ENCODE data around the gene ELP4. TPM values are rescaled to one million over a fixed set of nuclear protein-coding genes. Genes with fewer than 3 reads are reported as not detected.

ELP4 gene
- polyA plus RNA-seq, 3 donors: 6.0 to 17.8 (median 16.4) TPM

GRCh38 chr11:31521497-31522150 is 12.1 kb downstream of the ELP4 start:
- Histone ChIP-seq H3K27me3 (ENCODE audit: control insufficient read depth in 2 of 2, insufficient read depth in 2 of 2, low read length in 2 of 2) (no peaks in the 10 kb centered on the region), H3K27ac (ENCODE audit: low read depth in 1 of 2, low read length in 2 of 2) (no peak overlapping the region), H3K4me1 (ENCODE audit: control insufficient read depth in 1 of 2, insufficient read depth in 2 of 2, low read length in 2 of 2) (no peaks in the 10 kb centered on the region), H3K9ac (ENCODE audit: insufficient read depth, low read length, poor library complexity, severe bottlenecking) (no peak overlapping the region), H3K36me3 (replicated peaks in 1 of 2; ENCODE audit: control insufficient read depth in 1 of 2, insufficient read depth in 2 of 2, low read length in 2 of 2) (no peaks in the 10 kb centered on the region), H3K79me2 (ENCODE audit: insufficient read depth, low read length) (no peaks in the 10 kb centered on the region), H4K20me1 (ENCODE audit: insufficient read depth, low read length) (no peaks in the 10 kb centered on the region), H3K9me3 (replicated peaks in 1 of 2; ENCODE audit: control insufficient read depth in 1 of 2, insufficient read depth in 1 of 2, low read length in 2 of 2) (peaks cover 0 to 3% of the 10 kb centered on the region in 2 donors), H2AFZ (ENCODE audit: insufficient read depth, low read depth, low read length, poor library complexity, severe bottlenecking) (no peak overlapping the region), H3K4me3 (replicated peaks in 1 of 3; ENCODE audit: low read depth in 2 of 3, low read length in 3 of 3) (no peak overlapping the region), H3K4me2 (replicated peaks; ENCODE audit: extremely low read depth, low read length, poor library complexity, severe bottlenecking) (no peak overlapping the region)
- Mint-ChIP-seq H3K36me3 (peaks cover 8 to 13% of the 10 kb centered on the region in 2 donors), H3K4me3 (no peak overlapping the region), H3K27ac (no peak overlapping the region), H3K27me3 (ENCODE audit: low read depth in 3 of 3) (no peaks in the 10 kb centered on the region), H3K4me1 (no peaks in the 10 kb centered on the region), H3K9me3 (peaks cover 0 to 2% (median 0%) of the 10 kb centered on the region in 7 donors)
- DNase-seq: no peak
- TF ChIP-seq, protein P1, sequence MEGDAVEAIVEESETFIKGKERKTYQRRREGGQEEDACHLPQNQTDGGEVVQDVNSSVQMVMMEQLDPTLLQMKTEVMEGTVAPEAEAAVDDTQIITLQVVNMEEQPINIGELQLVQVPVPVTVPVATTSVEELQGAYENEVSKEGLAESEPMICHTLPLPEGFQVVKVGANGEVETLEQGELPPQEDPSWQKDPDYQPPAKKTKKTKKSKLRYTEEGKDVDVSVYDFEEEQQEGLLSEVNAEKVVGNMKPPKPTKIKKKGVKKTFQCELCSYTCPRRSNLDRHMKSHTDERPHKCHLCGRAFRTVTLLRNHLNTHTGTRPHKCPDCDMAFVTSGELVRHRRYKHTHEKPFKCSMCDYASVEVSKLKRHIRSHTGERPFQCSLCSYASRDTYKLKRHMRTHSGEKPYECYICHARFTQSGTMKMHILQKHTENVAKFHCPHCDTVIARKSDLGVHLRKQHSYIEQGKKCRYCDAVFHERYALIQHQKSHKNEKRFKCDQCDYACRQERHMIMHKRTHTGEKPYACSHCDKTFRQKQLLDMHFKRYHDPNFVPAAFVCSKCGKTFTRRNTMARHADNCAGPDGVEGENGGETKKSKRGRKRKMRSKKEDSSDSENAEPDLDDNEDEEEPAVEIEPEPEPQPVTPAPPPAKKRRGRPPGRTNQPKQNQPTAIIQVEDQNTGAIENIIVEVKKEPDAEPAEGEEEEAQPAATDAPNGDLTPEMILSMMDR (IDR thresholded peaks at IDR 0.05): no peak
- intact Hi-C loops (cut with micrococcal nuclease): no loop called here

DNA sequence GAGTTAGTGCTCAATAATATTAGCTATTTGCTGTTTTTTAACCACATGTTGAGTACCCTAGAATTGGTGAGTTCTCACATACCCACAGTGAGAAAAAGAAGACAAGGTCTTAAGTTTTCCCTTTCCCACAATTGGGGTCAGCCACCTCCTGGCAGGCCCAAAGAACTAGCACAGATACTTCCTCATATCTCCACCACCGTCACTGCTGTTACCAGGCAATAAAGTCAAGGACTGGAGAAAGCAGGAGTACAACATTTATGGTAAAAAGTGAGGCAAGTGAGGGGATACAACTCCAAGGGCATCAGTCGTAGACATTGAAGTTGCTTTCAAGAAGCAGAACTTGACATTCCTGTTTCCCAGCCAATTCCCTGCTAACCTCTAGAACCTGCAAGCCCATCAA is 19.6 kb downstream of the ELP4 start:
- Mint-ChIP-seq H3K4me3 (no peak overlapping the region), H3K9me3 (peaks cover 1 to 13% (median 8%) of the 10 kb centered on the region in 7 donors), H3K4me1 (no peaks in the 10 kb centered on the region), H3K27me3 (ENCODE audit: low read depth in 3 of 3) (peaks cover 0 to 1% (median 0%) of the 10 kb centered on the region in 3 donors), H3K36me3 (peaks cover 7 to 8% of the 10 kb centered on the region in 2 donors), H3K27ac (peak overlapping the region in 1 of 7 donors; percentile 25)
- H3K9ac ChIP-seq (ENCODE audit: insufficient read depth, low read length, poor library complexity, severe bottlenecking): no peak overlapping the region
- H3K27ac ChIP-seq (ENCODE audit: low read depth in 1 of 2, low read length in 2 of 2): no peak overlapping the region
- no peaks in the 10 kb centered on the region for H3K36me3 ChIP-seq (replicated peaks in 1 of 2; ENCODE audit: control insufficient read depth in 1 of 2, insufficient read depth in 2 of 2, low read length in 2 of 2)
- no peak for DNase-seq
- H3K4me1 ChIP-seq (ENCODE audit: control insufficient read depth in 1 of 2, insufficient read depth in 2 of 2, low read length in 2 of 2): no peaks in the 10 kb centered on the region
- no CpG with 5 or more reads among the region's 2 CpGs for WGBS (ENCODE audit: insufficient coverage)
- H3K9me3 ChIP-seq (replicated peaks in 1 of 2; ENCODE audit: control insufficient read depth in 1 of 2, insufficient read depth in 1 of 2, low read length in 2 of 2): peaks cover 0 to 5% of the 10 kb centered on the region in 2 donors
- H4K20me1 ChIP-seq (ENCODE audit: insufficient read depth, low read length): no peaks in the 10 kb centered on the region
- TF ChIP-seq, protein P1 (IDR thresholded peaks at IDR 0.05): no peak
- no peak overlapping the region for H3K4me2 ChIP-seq (replicated peaks; ENCODE audit: extremely low read depth, low read length, poor library complexity, severe bottlenecking)
- intact Hi-C loops (cut with micrococcal nuclease): no loop called here
- no peaks in the 10 kb centered on the region for H3K79me2 ChIP-seq (ENCODE audit: insufficient read depth, low read length)
- no peaks in the 10 kb centered on the region for H3K27me3 ChIP-seq (ENCODE audit: control insufficient read depth in 2 of 2, insufficient read depth in 2 of 2, low read length in 2 of 2)
- H2AFZ ChIP-seq (ENCODE audit: insufficient read depth, low read depth, low read length, poor library complexity, severe bottlenecking): no peak overlapping the region
- H3K4me3 ChIP-seq (replicated peaks in 1 of 3; ENCODE audit: low read depth in 2 of 3, low read length in 3 of 3): no peak overlapping the region

Measured in CD14-positive monocyte (primary cell).